Measurements from ENCODE around the gene THEM5.

- TF ChIP-seq, protein P1, sequence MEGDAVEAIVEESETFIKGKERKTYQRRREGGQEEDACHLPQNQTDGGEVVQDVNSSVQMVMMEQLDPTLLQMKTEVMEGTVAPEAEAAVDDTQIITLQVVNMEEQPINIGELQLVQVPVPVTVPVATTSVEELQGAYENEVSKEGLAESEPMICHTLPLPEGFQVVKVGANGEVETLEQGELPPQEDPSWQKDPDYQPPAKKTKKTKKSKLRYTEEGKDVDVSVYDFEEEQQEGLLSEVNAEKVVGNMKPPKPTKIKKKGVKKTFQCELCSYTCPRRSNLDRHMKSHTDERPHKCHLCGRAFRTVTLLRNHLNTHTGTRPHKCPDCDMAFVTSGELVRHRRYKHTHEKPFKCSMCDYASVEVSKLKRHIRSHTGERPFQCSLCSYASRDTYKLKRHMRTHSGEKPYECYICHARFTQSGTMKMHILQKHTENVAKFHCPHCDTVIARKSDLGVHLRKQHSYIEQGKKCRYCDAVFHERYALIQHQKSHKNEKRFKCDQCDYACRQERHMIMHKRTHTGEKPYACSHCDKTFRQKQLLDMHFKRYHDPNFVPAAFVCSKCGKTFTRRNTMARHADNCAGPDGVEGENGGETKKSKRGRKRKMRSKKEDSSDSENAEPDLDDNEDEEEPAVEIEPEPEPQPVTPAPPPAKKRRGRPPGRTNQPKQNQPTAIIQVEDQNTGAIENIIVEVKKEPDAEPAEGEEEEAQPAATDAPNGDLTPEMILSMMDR (IDR thresholded peaks at IDR 0.05 in 8 of 11, conservative IDR thresholded peaks at IDR 0.05 in 3 of 11) = no peak
- TF ChIP-seq POLR2A (IDR thresholded peaks at IDR 0.05) (no peak), POLR2AphosphoS5 (IDR thresholded peaks at IDR 0.05) (peak in 1 of 3 donors; percentile 29)
Observed at GRCh38 chr1:151898519-151898991, 45.0 kb upstream of the THEM5 start.

Measured in spleen (tissue), 7 donors.